Fibroblast of gingiva (primary cell): Measurements from ENCODE around the gene CAV3.

ENCODE experiments used
- DNase-seq: peaks from one replicate; pipeline ENCODE4 v3.0.0-alpha.2; 2011; ENCODE audit warnings: low read depth

CAV3 gene

GRCh38 chr3:8762607-8763377, 29.2 kb downstream of the CAV3 start:
- no peak for DNase-seq

- DNase-seq: no peak
Observed at GRCh38 chr3:8764528-8764927, 30.9 kb downstream of the CAV3 start.

GRCh38 chr3:8765528-8765927, 31.9 kb downstream of the CAV3 start:
- no peak for DNase-seq

GRCh38 chr3:8766148-8766547, 32.5 kb downstream of the CAV3 start:
- DNase-seq: no peak

- DNase-seq: no peak
Observed at GRCh38 chr3:8767256-8767666, 33.7 kb downstream of the CAV3 start.

GRCh38 chr3:8767667-8768363, 34.2 kb downstream of the CAV3 start:
- no peak for DNase-seq

GRCh38 chr3:8768364-8769087, 34.9 kb downstream of the CAV3 start:
- DNase-seq: no peak

- peak; percentile 61 for DNase-seq
Observed at GRCh38 chr3:8769088-8769822, 35.7 kb downstream of the CAV3 start, which contains the start of gene OXTR. Gene OXTR, minus strand, starts transcription at chr3:8769613. Its CDS starts 1,426 bp downstream, at chr3:8768187.

- no peak for DNase-seq
Observed at GRCh38 chr3:8773941-8774542, 40.4 kb downstream of the CAV3 start.

GRCh38 chr3:8775181-8775580, 41.6 kb downstream of the CAV3 start:
- no peak for DNase-seq

- DNase-seq: no peak
Observed at GRCh38 chr3:8775602-8776001, 42.0 kb downstream of the CAV3 start.

GRCh38 chr3:8776406-8776805, 42.8 kb downstream of the CAV3 start:
- no peak for DNase-seq

GRCh38 chr3:8777201-8777977, 43.8 kb downstream of the CAV3 start:
- DNase-seq: no peak

- DNase-seq: no peak
Observed at GRCh38 chr3:8777978-8778267, 44.3 kb downstream of the CAV3 start.

GRCh38 chr3:8778475-8778874, 44.9 kb downstream of the CAV3 start:
- no peak for DNase-seq

- no peak for DNase-seq
Observed at GRCh38 chr3:8780279-8780678, 46.7 kb downstream of the CAV3 start.

- no peak for DNase-seq
Observed at GRCh38 chr3:8784676-8785435, 51.3 kb downstream of the CAV3 start.

GRCh38 chr3:8790529-8790928, 56.9 kb downstream of the CAV3 start:
- no peak for DNase-seq

GRCh38 chr3:8793242-8793641, 59.6 kb downstream of the CAV3 start:
- no peak for DNase-seq

GRCh38 chr3:8794247-8794646, 60.6 kb downstream of the CAV3 start:
- no peak for DNase-seq
